Endothelial cell of umbilical vein (primary cell): ENCODE results near the gene VSIG10L. TPM values are rescaled to one million over a fixed set of nuclear protein-coding genes. Genes with fewer than 3 reads are reported as not detected.

Source experiments
- BruUV-seq: library from RNA; stranded (reverse); fragments of 400-500 nt; replicated peaks from 2 replicates; lab custom pipeline; 2021; lab: Mats Ljungman, UMichigan
- CTCF ChIA-PET: fragments of 300-600, 350-600 bp; sonication (Branson Sonifier 250); formaldehyde crosslinking; loops from one replicate; lab custom pipeline; 2021; ENCODE audit warnings: antibody characterized with exemption, inconsistent platforms; lab: Charles Lee
- POLR2A ChIA-PET: fragments of 300-600, 350-600 bp; sonication (Branson Sonifier 250); formaldehyde crosslinking; loops from one replicate; lab custom pipeline; 2021; ENCODE audit warnings: antibody characterized with exemption, inconsistent platforms; lab: Charles Lee
- DNase-seq: peaks from one replicate; pipeline ENCODE4 v3.0.0-alpha.2; 2011; ENCODE audit warnings: low read depth, low spot score
- FAIRE-seq: peaks from 2 replicates; lab custom pipeline; 2011; peaks lifted over from hg19 to GRCh38; lab: Jason Lieb, UNC
- H2AFZ ChIP-seq: 2 replicates; pipeline ENCODE4 v1.6.0; 2012; ENCODE audit warnings: low read depth, low read length, control low read depth, inconsistent platforms
- H3K27ac ChIP-seq: 2 replicates; pipeline ENCODE4 v1.5.1; 2011; ENCODE audit warnings: low read depth, mild to moderate bottlenecking, control low read depth, low read length, moderate library complexity; ENCODE audit not compliant: insufficient read depth
- H3K27me3 ChIP-seq, 2 experiments: 2 replicates each; pipeline versions ENCODE4 v1.6.0 to v1.6.1; 2011; ENCODE audit warnings: low read length in 2 of 2, mixed read lengths in 1 of 2; ENCODE audit not compliant: control insufficient read depth in 2 of 2, insufficient read depth in 2 of 2
- H3K36me3 ChIP-seq, 2 experiments: 2 replicates in 1 of 2; 3 replicates in 1 of 2; pipeline ENCODE4 v1.5.1; 2011; ENCODE audit warnings: low read length in 2 of 2, mild to moderate bottlenecking in 1 of 2, moderate library complexity in 1 of 2; ENCODE audit not compliant: control insufficient read depth in 2 of 2, insufficient read depth in 2 of 2; ENCODE audit errors: extremely low read depth in 1 of 2
- H3K4me1 ChIP-seq: 3 replicates; pipeline ENCODE4 v1.5.1; 2011; ENCODE audit warnings: mild to moderate bottlenecking, low read length; ENCODE audit not compliant: control insufficient read depth, insufficient read depth; ENCODE audit errors: extremely low read depth
- H3K4me2 ChIP-seq: 2 replicates; pipeline ENCODE4 v1.6.1; 2011; ENCODE audit warnings: low read length, control low read depth, mixed read lengths; ENCODE audit not compliant: insufficient read depth
- H3K4me3 ChIP-seq, 3 experiments: fragments of 200-600 bp in 1 of 3; sonication (generic), shearing (Covaris generic) in 1 of 3; replicated peaks in 1 of 3; 2 replicates each; pipeline ENCODE4 v1.5.1; 2011 to 2016; ENCODE audit warnings: control low read depth in 3 of 3, low read length in 3 of 3, mild to moderate bottlenecking in 2 of 3, inconsistent platforms in 1 of 3, low read depth in 1 of 3, moderate library complexity in 1 of 3; ENCODE audit not compliant: insufficient read depth in 1 of 3
- H3K79me2 ChIP-seq: 2 replicates; pipeline ENCODE4 v1.6.0; 2012; ENCODE audit warnings: low read length, inconsistent platforms; ENCODE audit not compliant: control insufficient read depth, insufficient read depth
- H3K9ac ChIP-seq: replicated peaks from 2 replicates; pipeline ENCODE3; 2011; ENCODE audit warnings: low read length, control low read depth; ENCODE audit not compliant: insufficient read depth; ENCODE audit errors: extremely low read depth
- H3K9me1 ChIP-seq: replicated peaks from 3 replicates; pipeline ENCODE4 v1.6.0; 2011; ENCODE audit warnings: mild to moderate bottlenecking, low read length; ENCODE audit not compliant: control insufficient read depth, insufficient read depth; ENCODE audit errors: extremely low read depth
- H3K9me3 ChIP-seq: replicated peaks from 2 replicates; pipeline ENCODE4 v1.5.1; 2012; ENCODE audit warnings: low read length, inconsistent platforms; ENCODE audit not compliant: control insufficient read depth, insufficient read depth
- H4K20me1 ChIP-seq: replicated peaks from 2 replicates; pipeline ENCODE3; 2011; ENCODE audit warnings: mild to moderate bottlenecking, low read length; ENCODE audit not compliant: control insufficient read depth, insufficient read depth; ENCODE audit errors: extremely low read depth
- CTCF ChIP-seq, 2 donors: IDR thresholded peaks; 1 replicate in 1 of 2; 2 replicates in 1 of 2; pipeline ENCODE4 v1.5.1; 2011; ENCODE audit warnings: low read length in 2 of 2, mild to moderate bottlenecking in 2 of 2, moderate library complexity in 2 of 2, control low read depth in 1 of 2, inconsistent platforms in 1 of 2, low read depth in 1 of 2; ENCODE audit not compliant: insufficient read depth in 1 of 2; ENCODE audit errors: extremely low read depth in 1 of 2
- EZH2 ChIP-seq: IDR thresholded peaks from 2 replicates; pipeline ENCODE4 v1.6.1; 2012; ENCODE audit warnings: borderline replicate concordance, low read depth, mild to moderate bottlenecking, moderate library complexity, low read length, inconsistent platforms; ENCODE audit not compliant: severe bottlenecking
- FOS ChIP-seq: IDR thresholded peaks from 2 replicates; pipeline ENCODE4 v1.6.1; 2011; ENCODE audit warnings: mild to moderate bottlenecking, low read length, moderate library complexity, borderline replicate concordance; ENCODE audit not compliant: insufficient read depth
- GATA2 ChIP-seq: IDR thresholded peaks from 2 replicates; pipeline ENCODE4 v1.7.0; 2011; ENCODE audit warnings: low read depth, mild to moderate bottlenecking, moderate library complexity, mixed read lengths, low read length; ENCODE audit not compliant: insufficient read length, insufficient read depth
- JUN ChIP-seq: IDR thresholded peaks from 2 replicates; pipeline ENCODE4 v1.6.1; 2011; ENCODE audit warnings: borderline replicate concordance, low read depth; ENCODE audit not compliant: insufficient read length, insufficient read depth
- MAX ChIP-seq: IDR thresholded peaks from 2 replicates; pipeline ENCODE4 v1.6.1; 2011; ENCODE audit not compliant: insufficient read depth, insufficient read length
- MYC ChIP-seq: IDR thresholded peaks from one replicate; pipeline ENCODE4 v1.6.1; 2011; ENCODE audit warnings: mild to moderate bottlenecking, low read depth, low read length
- POLR2A ChIP-seq: IDR thresholded peaks from 2 replicates; pipeline ENCODE4 v1.6.1; 2012; ENCODE audit warnings: low read depth, mild to moderate bottlenecking, control low read depth, low read length
- POLR2AphosphoS5 ChIP-seq: IDR thresholded peaks from 2 replicates; pipeline ENCODE4 v1.6.1; 2012; ENCODE audit warnings: low read depth, mild to moderate bottlenecking, control low read depth, low read length, moderate library complexity; ENCODE audit not compliant: insufficient read depth
- dilution Hi-C: fragments of 300-500 bp; cut with MboI; formaldehyde crosslinking; loops from one replicate; pipeline ENCODE4 v1.15.0; 2019; ENCODE audit warnings: low sequenced_read_pairs; ENCODE audit not compliant: extremely low pct_ligation_motif_present
- intact Hi-C: fragments of 100-400 bp; cut with micrococcal nuclease; formaldehyde crosslinking; loops from one replicate; pipeline ENCODE4 v1.10.0; 2022
- polyA plus RNA-seq, 4 experiments: library from polyadenylated mRNA; depleted of rRNA in 3 of 4; stranded (reverse) in 3 of 4; unstranded in 1 of 4; fragments of >200 nt; gene quantifications; 2 replicates each; pipeline versions ENCODE4 v1.2.1 to v1.2.3, GENCODE V29; 2011 to 2012; ENCODE audit warnings: missing spikeins in 1 of 4
- total RNA-seq: library from RNA; stranded (reverse); gene quantifications from 2 replicates; pipeline ENCODE4 v1.2.3, GENCODE V29; 2021

VSIG10L gene
- total and polyA plus RNA-seq, 2 donors (not counting 3 experiments of a cell fraction or from before 2014, with no cell fraction given) = 0.62 to 0.77 TPM

GRCh38 chr19:51321799-51322198, 20.1 kb downstream of the VSIG10L start:
- DNase-seq (no peak), FAIRE-seq (no peak)
- TF ChIP-seq GATA2 (no peak), FOS (no peak), POLR2A (no peak), MYC (no peak), JUN (no peak), POLR2AphosphoS5 (no peak), MAX (no peak), EZH2 (no peak), CTCF (IDR thresholded peaks at IDR 0.05; ENCODE audit: extremely low read depth in 1 of 2, insufficient read depth in 1 of 2, low read depth in 1 of 2, low read length in 2 of 2) (no peak)
- Histone ChIP-seq H3K9me3 (no peaks in the 10 kb centered on the region), H3K27ac (no peak overlapping the region), H3K4me3 (no peak overlapping the region), H3K4me1 (no peaks in the 10 kb centered on the region), H2AFZ (no peak overlapping the region), H3K9me1 (no peaks in the 10 kb centered on the region), H3K36me3 (no peaks in the 10 kb centered on the region), H4K20me1 (no peaks in the 10 kb centered on the region), H3K27me3 (no peaks in the 10 kb centered on the region), H3K4me2 (no peak overlapping the region), H3K79me2 (no peaks in the 10 kb centered on the region), H3K9ac (no peak overlapping the region)
- intact Hi-C loops (no loop called here), dilution Hi-C loops (no loop called here)
- CTCF ChIA-PET = no interaction called here
- POLR2A ChIA-PET = no interaction called here
- BruUV-seq = no TSS peak
